ENCODE measurements around the gene IL19. TPM values are rescaled to one million over a fixed set of nuclear protein-coding genes. Genes with fewer than 3 reads are reported as not detected.

The IL19 gene
- total RNA-seq, 1 donor from 2014 or later = not detected

- Histone ChIP-seq H3K4me1 (no peaks in the 10 kb centered on the region), H3K4me3 (no peak overlapping the region), H3K36me3 (no peaks in the 10 kb centered on the region), H3K27me3 (ENCODE audit: low read depth) (no peaks in the 10 kb centered on the region), H3K9me3 (no peaks in the 10 kb centered on the region), H3K27ac (no peak overlapping the region)
- ATAC-seq (no peak), DNase-seq (no peak)
- intact Hi-C loops (cut with DNase I) = no loop called here
- TF ChIP-seq CTCF (IDR thresholded peaks at IDR 0.05) = no peak
Observed at GRCh38 chr1:206804156-206804737, 33.7 kb downstream of the IL19 start.

DNA sequence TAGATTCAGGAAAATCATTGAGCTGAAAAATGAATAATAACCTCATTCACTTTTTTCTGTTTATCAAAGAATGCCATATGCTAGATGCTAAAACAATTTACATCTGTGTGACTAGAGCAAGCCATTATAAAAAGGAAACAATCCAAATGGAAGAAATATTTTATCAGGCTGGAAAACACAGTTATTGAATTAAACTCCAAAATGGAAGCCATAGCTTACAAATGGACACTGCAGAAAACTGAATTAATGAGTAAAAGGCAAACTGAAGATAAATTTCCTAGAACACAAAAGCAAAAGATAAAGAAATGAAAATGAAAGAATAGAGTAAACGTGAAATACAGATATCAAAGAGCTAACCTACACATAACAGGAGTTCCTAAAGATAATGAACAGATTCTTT, 34.8 kb downstream of the IL19 start:
- Histone ChIP-seq H3K9me3 (no peaks in the 10 kb centered on the region), H3K4me3 (no peak overlapping the region), H3K27ac (no peak overlapping the region), H3K36me3 (no peaks in the 10 kb centered on the region), H3K4me1 (no peaks in the 10 kb centered on the region), H3K27me3 (ENCODE audit: low read depth) (no peaks in the 10 kb centered on the region)
- intact Hi-C loops (cut with DNase I) = no loop called here
- TF ChIP-seq CTCF (IDR thresholded peaks at IDR 0.05) = no peak
- ATAC-seq = no peak
- DNase-seq = no peak

GRCh38 chr1:206808615-206809014, 38.0 kb downstream of the IL19 start:
- TF ChIP-seq CTCF (IDR thresholded peaks at IDR 0.05) = peak; percentile 42
- intact Hi-C loops (cut with DNase I) = no loop called here
- ATAC-seq (peak; percentile 63 to 65), DNase-seq (no peak)
- Histone ChIP-seq H3K36me3 (no peaks in the 10 kb centered on the region), H3K9me3 (peaks cover 11% of the 10 kb centered on the region), H3K4me1 (no peaks in the 10 kb centered on the region), H3K4me3 (no peak overlapping the region), H3K27ac (no peak overlapping the region), H3K27me3 (ENCODE audit: low read depth) (no peaks in the 10 kb centered on the region)

DNA sequence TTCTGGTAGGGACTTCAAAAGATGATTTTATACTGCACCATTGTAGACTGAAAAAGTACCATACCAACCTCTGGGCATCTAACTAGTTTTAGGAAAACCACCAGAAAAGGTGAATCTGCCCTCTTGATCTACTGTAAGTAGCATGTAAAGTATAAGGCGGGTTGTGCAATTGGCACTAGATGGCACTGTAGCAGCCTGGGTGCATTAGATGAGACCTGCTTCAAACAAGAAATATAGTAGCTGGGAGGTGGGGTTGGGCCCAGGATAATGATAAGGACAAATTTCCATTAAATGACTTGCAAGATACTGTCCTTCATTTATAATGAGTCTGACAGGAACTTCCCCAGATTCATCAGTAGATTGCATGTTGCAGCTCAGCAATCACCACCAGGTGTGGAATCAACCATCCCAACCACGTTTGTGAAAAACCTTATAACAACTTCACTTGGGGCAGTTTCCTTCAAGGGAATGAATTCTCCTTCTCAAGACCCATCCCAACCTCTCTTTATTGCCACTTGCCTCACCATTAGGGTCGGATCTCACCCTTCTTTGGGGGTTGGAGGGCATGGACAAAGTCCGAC, 39.0 kb downstream of the IL19 start:
- Histone ChIP-seq H3K36me3 (no peaks in the 10 kb centered on the region), H3K4me1 (no peaks in the 10 kb centered on the region), H3K27ac (no peak overlapping the region), H3K9me3 (peaks cover 11% of the 10 kb centered on the region), H3K4me3 (no peak overlapping the region), H3K27me3 (ENCODE audit: low read depth) (no peaks in the 10 kb centered on the region)
- no peak for TF ChIP-seq CTCF (IDR thresholded peaks at IDR 0.05)
- DNase-seq (no peak), ATAC-seq (peak in 1 of 2 donors; percentile 53)
- intact Hi-C loops (cut with DNase I) = no loop called here

- intact Hi-C loops (cut with DNase I) = no loop called here
- H3K27me3 ChIP-seq (ENCODE audit: low read depth) = no peaks in the 10 kb centered on the region
- no peaks in the 10 kb centered on the region for H3K36me3 ChIP-seq
- TF ChIP-seq CTCF (IDR thresholded peaks at IDR 0.05) = no peak
- H3K27ac ChIP-seq = no peak overlapping the region
- H3K9me3 ChIP-seq = peaks cover 11% of the 10 kb centered on the region
- no peak overlapping the region for H3K4me3 ChIP-seq
- no peak for ATAC-seq
- H3K4me1 ChIP-seq = no peaks in the 10 kb centered on the region
- no peak for DNase-seq
Observed at GRCh38 chr1:206812471-206812870, 41.9 kb downstream of the IL19 start.

Measured in lower lobe of right lung (tissue), 2 donors.